ENCODE measurements around the gene RASGRP4. TPM values are rescaled to one million over a fixed set of nuclear protein-coding genes. Genes with fewer than 3 reads are reported as not detected.

RASGRP4 gene
- polyA plus RNA-seq, 1 donor (not counting 4 experiments of a cell fraction or from before 2014, with no cell fraction given), result not detected

DNA sequence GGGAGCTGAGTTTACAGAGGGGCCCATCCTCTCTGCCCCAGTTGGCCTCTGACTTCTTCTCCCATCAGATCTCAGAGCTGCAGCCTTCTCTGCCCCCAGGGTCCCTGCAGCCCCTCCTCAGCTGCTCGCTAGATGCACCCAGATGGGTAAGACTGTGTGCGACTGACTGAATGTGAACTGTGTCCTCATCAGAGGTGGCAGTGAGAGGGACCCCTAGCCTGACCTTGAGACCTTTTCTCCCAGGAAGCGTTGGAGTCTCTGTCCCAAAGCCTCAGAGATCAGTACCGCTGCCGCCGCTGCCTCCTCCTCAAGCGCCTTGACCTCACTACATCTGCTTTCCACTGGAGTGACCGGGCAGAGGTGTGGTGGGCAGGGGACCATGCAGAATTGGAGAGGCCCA, 20.7 kb downstream of the RASGRP4 start:
- H3K36me3 ChIP-seq (ENCODE audit: control insufficient read depth in 2 of 2, extremely low read depth in 1 of 2, insufficient read depth in 2 of 2, low read length in 2 of 2), result peaks cover 0 to 4% of the 10 kb centered on the region in 2 experiments
- H3K9ac ChIP-seq (ENCODE audit: control insufficient read depth, extremely low read depth, insufficient read depth, low read length), result no peak overlapping the region
- no peak overlapping the region for H3K4me2 ChIP-seq (ENCODE audit: control insufficient read depth, extremely low read depth, insufficient read depth, low read depth, low read length)
- TF ChIP-seq EZH2 (IDR thresholded peaks at IDR 0.05; ENCODE audit: low read length), result no peak
- TF ChIP-seq, protein P1, sequence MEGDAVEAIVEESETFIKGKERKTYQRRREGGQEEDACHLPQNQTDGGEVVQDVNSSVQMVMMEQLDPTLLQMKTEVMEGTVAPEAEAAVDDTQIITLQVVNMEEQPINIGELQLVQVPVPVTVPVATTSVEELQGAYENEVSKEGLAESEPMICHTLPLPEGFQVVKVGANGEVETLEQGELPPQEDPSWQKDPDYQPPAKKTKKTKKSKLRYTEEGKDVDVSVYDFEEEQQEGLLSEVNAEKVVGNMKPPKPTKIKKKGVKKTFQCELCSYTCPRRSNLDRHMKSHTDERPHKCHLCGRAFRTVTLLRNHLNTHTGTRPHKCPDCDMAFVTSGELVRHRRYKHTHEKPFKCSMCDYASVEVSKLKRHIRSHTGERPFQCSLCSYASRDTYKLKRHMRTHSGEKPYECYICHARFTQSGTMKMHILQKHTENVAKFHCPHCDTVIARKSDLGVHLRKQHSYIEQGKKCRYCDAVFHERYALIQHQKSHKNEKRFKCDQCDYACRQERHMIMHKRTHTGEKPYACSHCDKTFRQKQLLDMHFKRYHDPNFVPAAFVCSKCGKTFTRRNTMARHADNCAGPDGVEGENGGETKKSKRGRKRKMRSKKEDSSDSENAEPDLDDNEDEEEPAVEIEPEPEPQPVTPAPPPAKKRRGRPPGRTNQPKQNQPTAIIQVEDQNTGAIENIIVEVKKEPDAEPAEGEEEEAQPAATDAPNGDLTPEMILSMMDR (optimal IDR thresholded peaks at IDR 0.05 in 1 of 3, IDR thresholded peaks at IDR 0.05 in 1 of 3, conservative IDR thresholded peaks at IDR 0.05 in 1 of 3; ENCODE audit: extremely low read depth in 1 of 3, insufficient read depth in 2 of 3, low read length in 3 of 3), result no peak
- no peak overlapping the region for H3K4me3 ChIP-seq (ENCODE audit: control insufficient read depth in 2 of 3, extremely low read depth in 1 of 3, insufficient read depth in 2 of 3, low read depth in 1 of 3, low read length in 3 of 3)
- H3K27me3 ChIP-seq (ENCODE audit: control insufficient read depth, extremely low read depth, insufficient read depth, low read length), result no peaks in the 10 kb centered on the region
- H3K4me1 ChIP-seq (ENCODE audit: control insufficient read depth, extremely low read depth, insufficient read depth, low read length), result peaks cover 4% of the 10 kb centered on the region
- DNase-seq (ENCODE audit: low read depth, low spot score) (no peak), FAIRE-seq (no peak)
- no peaks in the 10 kb centered on the region for H3K9me1 ChIP-seq (ENCODE audit: control insufficient read depth, extremely low read depth, insufficient read depth, low read length)
- H3K27ac ChIP-seq (ENCODE audit: control insufficient read depth, insufficient read depth, low read length), result no peak overlapping the region
- H4K20me1 ChIP-seq (ENCODE audit: control insufficient read depth, extremely low read depth, insufficient read depth, low read length), result no peaks in the 10 kb centered on the region
- H3K79me2 ChIP-seq (ENCODE audit: control insufficient read depth, insufficient read depth, low read length), result no peaks in the 10 kb centered on the region
- H3K9me3 ChIP-seq (ENCODE audit: control insufficient read depth, low read depth, low read length), result no peaks in the 10 kb centered on the region
- dilution Hi-C loops (cut with MboI; ENCODE audit: extremely low pct_ligation_motif_present, low sequenced_read_pairs), result no loop called here
- no peak overlapping the region for H2AFZ ChIP-seq (ENCODE audit: control insufficient read depth, low read length)

DNA sequence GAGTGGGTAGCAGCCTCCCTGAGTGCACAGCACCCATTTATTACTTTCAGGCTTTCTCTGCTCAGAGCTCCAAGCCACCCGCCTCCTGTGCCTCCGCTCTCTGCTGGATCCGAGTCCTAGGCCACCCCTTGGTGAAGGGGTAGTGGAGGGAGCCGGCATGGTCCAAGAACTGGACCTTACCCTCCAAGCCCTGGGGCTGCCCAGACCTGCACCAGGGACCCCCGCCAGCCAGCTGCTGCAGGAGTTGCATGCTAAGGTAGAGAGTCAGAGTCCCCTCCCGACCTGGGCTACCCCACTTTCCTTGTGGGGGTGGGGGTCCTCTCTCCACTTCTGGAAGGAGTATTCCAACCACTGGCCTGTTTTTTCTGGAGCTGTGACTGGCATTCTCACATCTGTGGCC, 21.2 kb downstream of the RASGRP4 start:
- FAIRE-seq (no peak), DNase-seq (ENCODE audit: low read depth, low spot score) (no peak)
- TF ChIP-seq, protein P1 (optimal IDR thresholded peaks at IDR 0.05 in 1 of 3, IDR thresholded peaks at IDR 0.05 in 1 of 3, conservative IDR thresholded peaks at IDR 0.05 in 1 of 3; ENCODE audit: extremely low read depth in 1 of 3, insufficient read depth in 2 of 3, low read length in 3 of 3), result no peak
- TF ChIP-seq EZH2 (IDR thresholded peaks at IDR 0.05; ENCODE audit: low read length), result no peak
- Histone ChIP-seq H3K9me3 (ENCODE audit: control insufficient read depth, low read depth, low read length) (no peaks in the 10 kb centered on the region), H3K4me1 (ENCODE audit: control insufficient read depth, extremely low read depth, insufficient read depth, low read length) (peaks cover 4% of the 10 kb centered on the region), H3K79me2 (ENCODE audit: control insufficient read depth, insufficient read depth, low read length) (no peaks in the 10 kb centered on the region), H3K4me2 (ENCODE audit: control insufficient read depth, extremely low read depth, insufficient read depth, low read depth, low read length) (no peak overlapping the region), H2AFZ (ENCODE audit: control insufficient read depth, low read length) (no peak overlapping the region), H3K27ac (ENCODE audit: control insufficient read depth, insufficient read depth, low read length) (no peak overlapping the region), H3K27me3 (ENCODE audit: control insufficient read depth, extremely low read depth, insufficient read depth, low read length) (no peaks in the 10 kb centered on the region), H3K9me1 (ENCODE audit: control insufficient read depth, extremely low read depth, insufficient read depth, low read length) (no peaks in the 10 kb centered on the region), H3K4me3 (ENCODE audit: control insufficient read depth in 2 of 3, extremely low read depth in 1 of 3, insufficient read depth in 2 of 3, low read depth in 1 of 3, low read length in 3 of 3) (no peak overlapping the region), H3K9ac (ENCODE audit: control insufficient read depth, extremely low read depth, insufficient read depth, low read length) (no peak overlapping the region), H4K20me1 (ENCODE audit: control insufficient read depth, extremely low read depth, insufficient read depth, low read length) (no peaks in the 10 kb centered on the region), H3K36me3 (ENCODE audit: control insufficient read depth in 2 of 2, extremely low read depth in 1 of 2, insufficient read depth in 2 of 2, low read length in 2 of 2) (peaks cover 0 to 4% of the 10 kb centered on the region in 2 experiments)
- dilution Hi-C loops (cut with MboI; ENCODE audit: extremely low pct_ligation_motif_present, low sequenced_read_pairs), result no loop called here

Data from keratinocyte (primary cell).